ENCODE results near the gene CCDC102B.
"Not testable (repeated sequence)": the region's sequence is repeated elsewhere in the genome, so short reads cannot be mapped to it uniquely, and the experiment has no call there.

CCDC102B gene

DNA sequence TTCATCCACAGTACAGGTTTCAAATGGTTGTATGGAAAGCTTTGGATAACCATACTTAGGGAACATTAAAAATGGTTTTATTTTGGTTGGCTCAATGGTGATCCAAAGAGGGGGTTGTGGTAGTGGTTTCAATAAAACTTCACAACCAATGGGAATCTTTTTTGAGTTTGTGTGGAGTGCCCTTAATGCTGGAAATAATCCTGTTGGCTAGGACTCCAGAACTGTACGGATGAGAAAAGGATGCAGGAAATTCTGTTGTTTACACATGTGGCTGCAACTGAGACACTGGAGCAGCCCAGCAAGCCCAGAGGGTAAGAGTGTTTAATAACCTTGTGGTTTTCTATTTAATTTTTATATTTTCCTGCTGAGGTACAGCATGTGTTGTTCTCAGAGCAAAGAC is at the start of gene CCDC102B:
CCDC102B (plus strand) TSS at position 210 of the 400 bp plus-strand sequence. CDS start 38,684 bp downstream, outside the sequence.
- DNase-seq = no peak

DNA sequence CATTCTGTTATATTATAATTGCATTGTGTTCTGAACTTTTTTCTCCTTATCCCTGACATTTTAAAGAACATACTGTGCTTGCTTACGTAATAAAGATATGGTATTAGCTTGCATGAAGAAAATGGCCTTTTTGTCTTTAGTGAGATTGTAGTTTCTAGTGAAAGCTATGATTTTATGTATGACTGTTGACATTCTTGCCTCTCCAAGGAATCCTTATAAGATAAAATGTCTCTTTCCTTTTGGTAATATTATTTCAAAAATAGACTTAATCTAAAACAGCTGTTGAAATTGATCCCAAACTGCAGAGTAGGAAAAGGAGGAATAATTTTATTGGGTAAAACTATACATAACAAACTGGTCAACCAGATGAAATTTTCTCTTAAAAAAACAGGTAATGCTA is 40.8 kb upstream of the CCDC102B start:
- no peak for DNase-seq

GRCh38 chr18:68759308-68759707 is 38.6 kb upstream of the CCDC102B start:
- no peak for DNase-seq

GRCh38 chr18:68763083-68763482 is 34.8 kb upstream of the CCDC102B start:
- no peak for DNase-seq

DNA sequence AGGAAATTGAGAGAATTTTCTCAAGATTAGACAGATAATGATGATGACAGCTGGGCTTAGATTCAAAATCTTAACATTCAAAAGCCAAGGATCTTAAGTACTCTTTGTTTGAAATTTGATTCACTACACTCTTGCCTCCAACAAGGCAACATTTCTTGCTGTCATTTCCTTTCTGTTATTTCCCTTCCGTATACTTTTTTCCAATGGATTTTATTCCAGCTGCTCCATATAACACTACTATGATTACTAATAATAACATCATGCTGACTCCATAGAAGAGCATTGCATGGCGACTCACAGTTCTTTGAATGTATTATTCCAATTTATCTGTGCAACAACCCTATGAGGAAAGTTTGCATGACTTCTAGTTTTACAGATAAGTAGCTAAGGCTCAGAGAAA is 33.9 kb upstream of the CCDC102B start:
- DNase-seq = no peak

GRCh38 chr18:68766433-68766832 is 31.4 kb upstream of the CCDC102B start:
- DNase-seq = no peak

DNA sequence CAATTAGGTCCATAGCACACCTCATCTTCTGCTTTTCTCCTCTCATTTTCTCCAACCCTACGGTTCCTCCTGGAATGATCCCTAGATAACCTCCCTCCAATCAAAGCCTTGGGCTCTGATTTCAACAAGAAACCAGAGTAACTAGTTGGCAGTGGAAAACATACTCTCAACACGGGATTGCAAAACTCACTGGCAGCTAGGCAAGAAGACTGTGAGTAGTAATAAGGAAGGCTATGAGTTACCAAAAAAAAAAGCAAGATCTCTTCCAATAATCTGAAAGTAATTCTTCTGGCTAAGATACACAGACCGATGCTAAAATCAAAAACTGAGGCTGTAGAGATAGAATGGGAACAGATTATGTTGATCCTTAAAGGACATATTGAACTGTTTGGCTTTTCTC is 28.4 kb upstream of the CCDC102B start:
- DNase-seq = no peak

DNA sequence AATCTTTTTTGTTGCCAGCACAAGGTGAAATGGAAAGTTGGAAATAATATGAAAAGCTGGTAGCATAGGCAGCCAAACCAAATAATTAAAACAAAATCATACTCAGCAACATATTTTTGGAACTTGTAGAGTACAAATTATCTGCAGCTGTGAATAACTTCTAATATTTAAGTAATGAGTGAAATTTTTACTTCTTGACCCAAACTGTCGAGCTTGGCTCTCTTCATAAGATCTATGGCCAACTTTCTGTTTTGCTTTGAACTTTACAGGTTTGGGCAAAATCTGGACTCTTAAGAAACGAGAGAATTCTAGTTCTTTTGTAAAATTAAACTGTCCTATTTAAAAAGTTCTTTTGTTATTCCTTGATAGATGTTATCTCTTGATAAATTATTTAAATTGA is 25.6 kb upstream of the CCDC102B start:
- DNase-seq = no peak

DNA sequence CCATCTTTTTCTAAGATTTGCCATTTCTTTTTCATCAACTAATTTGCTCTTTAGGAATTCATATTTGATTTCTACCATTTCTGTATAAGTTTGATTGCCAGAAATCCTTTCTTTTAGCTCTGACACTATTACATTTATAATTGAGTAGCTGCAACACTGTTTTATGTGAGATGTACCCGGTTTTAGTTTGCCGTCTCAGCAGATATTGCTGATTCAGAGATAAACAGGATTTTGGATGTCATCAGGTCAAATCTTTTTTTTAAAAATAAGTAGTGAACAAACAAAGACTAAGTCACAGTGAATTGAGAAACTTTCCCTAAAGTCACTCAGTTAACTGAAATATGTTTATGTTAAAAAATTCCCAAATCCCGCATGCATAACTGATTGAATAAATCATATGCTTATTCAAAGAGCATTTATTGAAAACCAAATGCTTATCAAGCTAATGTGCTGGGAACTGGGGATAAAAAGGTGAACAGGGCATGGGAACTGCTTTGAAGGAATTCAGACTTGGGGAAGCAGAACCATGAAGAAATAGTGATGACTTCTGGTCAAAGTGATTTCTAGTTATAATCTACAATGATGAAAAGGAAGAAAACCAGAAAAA is 19.5 kb upstream of the CCDC102B start:
- DNase-seq = no peak

- no peak for DNase-seq
These were observed 18.7 kb upstream of the CCDC102B start for GRCh38 chr18:68779169-68779568.

- no peak for DNase-seq
These were observed 16.9 kb upstream of the CCDC102B start for GRCh38 chr18:68780802-68781635.

DNA sequence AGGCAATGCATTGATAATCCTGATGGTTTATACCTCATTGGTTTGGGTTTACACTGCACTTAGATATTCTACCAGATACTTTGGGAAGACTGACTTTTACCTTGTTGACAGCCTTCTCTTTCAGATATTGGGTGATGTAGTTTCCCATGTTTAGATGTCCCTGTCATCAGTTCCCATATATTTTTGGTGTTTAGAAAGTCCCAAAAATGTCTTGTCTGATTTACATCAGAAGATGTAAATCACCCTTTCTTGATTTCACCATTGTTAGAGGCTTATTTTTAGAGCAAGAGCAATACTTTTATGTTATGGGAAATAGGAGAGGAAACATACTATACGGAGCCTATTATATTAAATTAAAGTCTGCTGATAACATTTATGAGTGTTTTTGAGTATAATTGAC is 14.4 kb upstream of the CCDC102B start:
- no peak for DNase-seq

GRCh38 chr18:68784071-68784470 is 13.8 kb upstream of the CCDC102B start:
- no peak for DNase-seq

- DNase-seq = not testable (repeated sequence)
These were observed 7.6 kb upstream of the CCDC102B start for GRCh38 chr18:68790290-68790689.

DNA sequence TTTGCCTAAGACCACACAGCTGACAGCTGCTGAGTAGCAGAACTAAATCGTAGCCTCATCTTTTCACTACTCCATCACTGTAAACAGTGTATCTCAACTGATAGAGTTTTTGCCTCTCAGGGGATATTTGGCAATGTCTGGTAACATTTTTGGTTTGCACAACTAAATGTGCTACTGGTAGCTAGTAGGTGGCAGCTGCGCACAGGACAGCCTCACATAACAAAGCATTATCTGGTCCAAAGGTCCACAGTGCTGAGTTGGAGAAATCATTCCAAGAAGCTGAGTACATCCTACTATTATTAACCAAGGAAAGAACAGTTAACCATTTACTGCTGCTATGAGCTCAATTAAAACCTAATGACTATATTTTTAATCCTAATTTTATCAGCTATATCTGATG is 6.1 kb upstream of the CCDC102B start:
- no peak for DNase-seq

- no peak for DNase-seq
These were observed 3.9 kb upstream of the CCDC102B start for GRCh38 chr18:68793951-68794350.

DNA sequence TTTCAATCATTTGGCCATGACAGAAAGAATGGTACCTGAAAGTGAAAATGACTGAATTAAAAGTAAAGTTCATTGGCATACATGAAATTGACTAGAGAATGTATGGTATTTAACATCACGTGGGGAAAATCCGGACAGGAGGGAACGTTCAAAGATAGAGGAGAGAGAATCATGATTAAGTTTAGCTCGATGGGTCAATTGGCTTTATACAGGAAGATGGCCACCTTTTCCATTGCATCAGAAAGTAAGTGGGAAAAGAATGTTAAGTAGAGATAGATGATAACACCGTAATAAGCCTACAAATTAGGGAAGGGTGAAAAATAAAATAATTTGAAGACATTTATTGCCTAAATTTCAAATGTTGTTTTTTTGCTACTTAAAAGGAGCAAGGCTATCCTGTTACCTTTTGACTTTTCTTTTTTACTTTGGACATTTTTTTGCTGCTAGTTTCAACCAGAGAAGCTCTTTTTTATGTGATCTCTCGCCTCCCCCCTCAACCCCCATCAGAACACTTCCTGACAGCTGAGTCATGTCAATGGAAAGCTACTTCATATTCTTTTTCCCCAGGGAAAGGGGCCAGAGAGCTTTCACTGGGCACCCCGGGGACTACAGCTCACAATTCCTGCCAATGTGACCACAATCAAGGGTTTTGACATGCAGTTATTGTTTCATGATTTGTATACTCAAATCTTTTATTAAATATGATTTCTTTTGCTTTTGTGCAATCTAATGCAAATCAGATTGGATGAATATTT is 767 bp upstream of the CCDC102B start:
- no peak for DNase-seq

DNA sequence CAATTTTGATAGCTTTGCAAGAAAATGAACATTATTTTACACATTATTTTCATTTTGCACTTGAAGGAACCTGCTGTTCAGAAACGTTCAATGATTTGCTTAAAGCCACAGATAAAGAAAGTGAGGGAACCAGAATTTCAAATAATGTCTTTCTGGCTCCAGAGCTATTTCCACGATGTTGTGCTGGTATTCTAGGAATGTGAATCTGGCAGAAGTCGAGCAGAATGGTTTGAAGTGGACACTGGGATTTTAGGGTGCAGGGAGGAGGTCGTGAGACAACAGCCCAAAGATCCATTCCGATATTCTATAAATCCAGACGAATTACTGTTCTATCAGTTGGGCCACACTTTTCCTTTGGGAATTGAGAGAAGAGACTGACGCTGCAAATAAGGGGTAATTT is 2.2 kb downstream of the CCDC102B start:
- DNase-seq = no peak

DNA sequence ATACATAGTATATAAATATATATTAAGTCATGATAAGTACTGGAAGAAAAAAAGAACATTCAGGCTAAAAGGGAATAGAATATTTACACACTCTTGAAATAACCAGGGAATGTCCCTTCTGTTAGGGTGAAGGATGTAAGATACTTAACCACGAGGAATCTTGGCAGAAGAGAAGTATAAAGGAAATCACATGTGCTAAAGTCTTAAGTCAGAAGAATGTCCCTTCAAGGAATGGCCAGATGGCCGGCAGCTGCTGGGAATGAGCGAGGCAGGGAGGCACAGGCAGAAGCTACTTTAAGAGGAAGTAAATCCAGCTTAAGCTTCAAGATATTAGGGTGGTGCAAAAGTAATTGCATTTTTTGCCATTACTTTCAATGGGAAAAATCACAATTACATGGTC is 5.5 kb downstream of the CCDC102B start:
- DNase-seq = no peak

DNA sequence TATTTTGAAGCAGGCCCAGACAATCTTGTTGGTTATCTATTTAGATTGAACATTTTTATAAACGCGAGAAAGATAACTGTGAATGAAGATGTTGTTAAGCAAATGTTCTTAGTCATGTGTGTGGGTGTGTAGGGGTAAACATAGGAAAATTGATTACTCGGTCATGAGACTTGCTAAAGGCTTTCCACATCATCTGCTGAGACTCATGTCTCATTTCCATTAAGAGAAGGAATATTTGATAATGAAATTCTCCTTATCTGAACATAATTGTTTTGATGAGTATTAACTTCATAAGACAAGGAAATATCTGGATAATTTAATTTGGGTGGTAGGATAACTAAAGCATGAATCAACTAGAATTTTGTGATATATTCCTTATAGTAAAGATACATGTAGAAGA is 19.7 kb downstream of the CCDC102B start:
- DNase-seq = no peak

DNA sequence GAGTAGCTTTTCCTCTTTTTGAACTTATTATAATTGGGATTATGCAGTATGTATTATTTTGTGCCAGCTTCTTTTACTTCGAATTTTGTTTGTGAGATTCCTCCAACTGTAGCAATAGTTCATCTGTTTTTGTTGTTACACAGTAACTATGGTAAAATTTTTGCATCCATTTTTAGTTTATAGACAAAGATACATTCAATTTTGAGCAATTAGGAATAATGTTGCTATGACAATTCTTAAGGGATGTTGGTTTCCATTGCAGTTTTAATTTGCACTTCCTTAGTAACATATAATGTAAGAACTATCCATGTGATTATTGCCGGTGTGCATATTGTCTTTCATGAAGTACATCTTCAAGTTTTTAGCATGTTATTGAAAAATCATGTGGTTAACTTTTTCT is 20.7 kb downstream of the CCDC102B start:
- DNase-seq = no peak

GRCh38 chr18:68822926-68823325 is 25.0 kb downstream of the CCDC102B start:
- DNase-seq = no peak

DNA sequence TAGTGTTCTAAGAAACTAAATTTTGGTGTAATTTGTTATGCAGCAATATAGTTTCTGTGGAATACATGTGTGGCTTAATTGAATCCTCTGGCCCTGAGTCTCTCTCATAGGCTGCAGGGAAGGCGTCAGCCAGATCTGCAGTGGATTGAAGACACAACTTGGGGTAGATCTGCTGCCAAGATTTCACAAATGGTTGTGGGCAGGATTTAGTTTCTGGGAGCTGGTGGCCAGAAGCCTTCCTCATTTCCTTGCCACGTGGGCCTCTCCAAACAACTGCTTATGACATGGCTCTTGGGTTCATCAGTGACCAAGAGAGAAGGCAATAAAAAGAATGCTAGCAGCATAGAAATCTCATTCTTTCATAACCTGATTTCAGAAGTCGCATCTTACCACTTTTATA is 28.2 kb downstream of the CCDC102B start:
- DNase-seq = no peak

Measured in hippocampal formation (tissue), 2 donors.